ENCODE measurements around the gene AGBL4. TPM values are rescaled to one million over a fixed set of nuclear protein-coding genes. Genes with fewer than 3 reads are reported as not detected.
"Not testable (repeated sequence)": the region's sequence is repeated elsewhere in the genome, so short reads cannot be mapped to it uniquely, and the experiment has no call there.

AGBL4 gene
- total RNA-seq, 4 donors from 2014 or later: 0.08 to 0.71 (median 0.60) TPM

GRCh38 chr1:49319426-49319963 is 704.3 kb downstream of the AGBL4 start:
- intact Hi-C loops (cut with DNase I; ENCODE audit: low total_unique reads): no loop called here
- DNase-seq (ENCODE audit: low spot score in 2 of 2): no peak
- no peak overlapping the region for H3K4me3 ChIP-seq (ENCODE audit: low read depth, poor library complexity, severe bottlenecking)
- no peak for TF ChIP-seq POLR2A (IDR thresholded peaks at IDR 0.05)
- TF ChIP-seq, protein P1, sequence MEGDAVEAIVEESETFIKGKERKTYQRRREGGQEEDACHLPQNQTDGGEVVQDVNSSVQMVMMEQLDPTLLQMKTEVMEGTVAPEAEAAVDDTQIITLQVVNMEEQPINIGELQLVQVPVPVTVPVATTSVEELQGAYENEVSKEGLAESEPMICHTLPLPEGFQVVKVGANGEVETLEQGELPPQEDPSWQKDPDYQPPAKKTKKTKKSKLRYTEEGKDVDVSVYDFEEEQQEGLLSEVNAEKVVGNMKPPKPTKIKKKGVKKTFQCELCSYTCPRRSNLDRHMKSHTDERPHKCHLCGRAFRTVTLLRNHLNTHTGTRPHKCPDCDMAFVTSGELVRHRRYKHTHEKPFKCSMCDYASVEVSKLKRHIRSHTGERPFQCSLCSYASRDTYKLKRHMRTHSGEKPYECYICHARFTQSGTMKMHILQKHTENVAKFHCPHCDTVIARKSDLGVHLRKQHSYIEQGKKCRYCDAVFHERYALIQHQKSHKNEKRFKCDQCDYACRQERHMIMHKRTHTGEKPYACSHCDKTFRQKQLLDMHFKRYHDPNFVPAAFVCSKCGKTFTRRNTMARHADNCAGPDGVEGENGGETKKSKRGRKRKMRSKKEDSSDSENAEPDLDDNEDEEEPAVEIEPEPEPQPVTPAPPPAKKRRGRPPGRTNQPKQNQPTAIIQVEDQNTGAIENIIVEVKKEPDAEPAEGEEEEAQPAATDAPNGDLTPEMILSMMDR (IDR thresholded peaks at IDR 0.05): no peak

GRCh38 chr1:49318218-49318617 is 705.5 kb downstream of the AGBL4 start:
- no peak for DNase-seq (ENCODE audit: low spot score in 2 of 2)
- H3K4me3 ChIP-seq (ENCODE audit: low read depth, poor library complexity, severe bottlenecking): no peak overlapping the region
- 83 to 86% methylated on average over 2 of the region's 2 CpGs for WGBS, 2 donors
- no peak for TF ChIP-seq POLR2A (IDR thresholded peaks at IDR 0.05)
- TF ChIP-seq, protein P1 (IDR thresholded peaks at IDR 0.05): no peak
- intact Hi-C loops (cut with DNase I; ENCODE audit: low total_unique reads): no loop called here

DNA sequence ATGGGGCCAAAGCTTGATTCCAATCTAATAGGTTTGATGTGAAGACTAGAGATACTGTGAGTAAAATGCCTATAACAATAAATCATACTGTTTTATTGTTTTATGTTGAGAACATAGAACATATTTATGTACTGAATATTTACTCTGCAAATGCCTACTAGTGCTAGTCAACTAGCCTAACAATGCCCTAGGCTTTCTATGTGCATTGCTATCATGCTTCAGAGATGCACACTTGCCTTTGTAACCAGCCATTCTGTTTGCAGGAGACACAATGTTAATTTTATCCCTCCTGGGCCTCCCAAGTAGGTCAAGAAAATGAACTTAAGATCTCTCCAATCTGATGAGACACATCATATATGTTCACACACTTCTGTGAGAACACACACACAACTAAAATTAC is 716.3 kb downstream of the AGBL4 start:
- intact Hi-C loops (cut with DNase I; ENCODE audit: low total_unique reads): no loop called here
- no peak for DNase-seq (ENCODE audit: low spot score in 2 of 2)
- H3K4me3 ChIP-seq (ENCODE audit: low read depth, poor library complexity, severe bottlenecking): no peak overlapping the region
- TF ChIP-seq, protein P1 (IDR thresholded peaks at IDR 0.05): no peak
- TF ChIP-seq POLR2A (IDR thresholded peaks at IDR 0.05): no peak

GRCh38 chr1:49306507-49307070 is 717.2 kb downstream of the AGBL4 start:
- no peak overlapping the region for H3K4me3 ChIP-seq (ENCODE audit: low read depth, poor library complexity, severe bottlenecking)
- DNase-seq (ENCODE audit: low spot score in 2 of 2): no peak
- TF ChIP-seq, protein P1 (IDR thresholded peaks at IDR 0.05): no peak
- no peak for TF ChIP-seq POLR2A (IDR thresholded peaks at IDR 0.05)
- 82 to 94% methylated on average over 1 of the region's 1 CpG for WGBS, 2 donors
- intact Hi-C loops (cut with DNase I; ENCODE audit: low total_unique reads): no loop called here

DNA sequence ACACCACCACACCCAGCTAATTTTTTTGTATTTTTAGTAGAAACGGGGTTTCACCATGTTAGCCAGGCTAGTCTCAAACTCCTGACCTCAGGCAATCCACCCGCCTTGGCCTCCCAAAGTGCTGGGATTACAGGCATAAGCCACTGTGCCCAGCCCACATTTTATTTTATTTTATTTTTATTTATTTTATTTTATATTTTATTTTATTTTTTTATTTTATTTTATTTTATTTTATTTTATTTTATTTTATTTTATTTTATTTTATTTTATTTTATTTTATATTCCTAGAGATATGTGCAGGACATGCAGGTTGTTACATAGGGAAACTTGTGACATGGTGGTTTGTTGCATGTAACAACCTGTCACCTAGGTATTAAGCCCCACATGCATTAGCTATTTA is 721.4 kb downstream of the AGBL4 start:
- intact Hi-C loops (cut with DNase I; ENCODE audit: low total_unique reads); H3K4me3 ChIP-seq (ENCODE audit: low read depth, poor library complexity, severe bottlenecking); DNase-seq (ENCODE audit: low spot score in 2 of 2): not testable (repeated sequence)
- 84 to 85% methylated on average over 2 of the region's 2 CpGs for WGBS, 2 donors

- DNase-seq (ENCODE audit: low spot score in 2 of 2): no peak
- 22 to 34% methylated on average over 2 of the region's 2 CpGs for WGBS, 2 donors
- no peak overlapping the region for H3K4me3 ChIP-seq (ENCODE audit: low read depth, poor library complexity, severe bottlenecking)
- TF ChIP-seq, protein P1 (IDR thresholded peaks at IDR 0.05): no peak
- TF ChIP-seq POLR2A (IDR thresholded peaks at IDR 0.05): no peak
- intact Hi-C loops (cut with DNase I; ENCODE audit: low total_unique reads): no loop called here
These were observed 725.5 kb downstream of the AGBL4 start for GRCh38 chr1:49298304-49298703.

Measured in lower leg skin (tissue), 4 donors.